Right cardiac atrium (tissue), 5 donors: ENCODE data around the gene NSD2. TPM values are rescaled to one million over a fixed set of nuclear protein-coding genes. Genes with fewer than 3 reads are reported as not detected.

ENCODE experiments used
- ATAC-seq, 2 donors: fragments of 200-7000 bp; cut with Tn5 transposase; one replicate each; pipeline versions ENCODE4 v1.8.0 to v1.9.1; 2020; ENCODE audit warnings: moderate library complexity in 2 of 2, mild to moderate bottlenecking in 1 of 2
- DNase-seq, 3 donors: peaks; one replicate each; pipeline ENCODE4 v3.0.0-alpha.2; 2020
- H3K27ac ChIP-seq: one replicate; pipeline ENCODE4 v1.5.1; 2013; ENCODE audit warnings: mild to moderate bottlenecking, low read length, control low read depth, moderate library complexity
- H3K27me3 ChIP-seq: one replicate; pipeline ENCODE4 v1.6.1; 2013; ENCODE audit not compliant: control insufficient read depth, insufficient read depth
- H3K4me1 ChIP-seq: one replicate; pipeline ENCODE4 v1.6.1; 2013; ENCODE audit warnings: low read length; ENCODE audit not compliant: control insufficient read depth, insufficient read depth
- H3K4me3 ChIP-seq: one replicate; pipeline ENCODE4 v1.5.1; 2013; ENCODE audit warnings: low read length, control low read depth
- H3K9me3 ChIP-seq: one replicate; pipeline ENCODE4 v1.6.1; 2013; ENCODE audit warnings: low read length; ENCODE audit not compliant: control insufficient read depth
- WGBS: extraction: QIAGEN DNeasy Blood & Tissue Kit; methylation state at CpG from one replicate; pipeline ENCODE4 v1.1.7; 2013; 5-methylcytosine and 5-hydroxymethylcytosine counted together
- intact Hi-C, 4 donors: fragments of 100-400 bp; cut with DNase I; formaldehyde crosslinking; loops; one replicate each; pipeline versions ENCODE4 v1.11.0 to v1.14.0; 2022 to 2023
- polyA plus RNA-seq: library from polyadenylated mRNA; stranded (reverse); fragments of 200-250 nt; gene quantifications from one replicate; pipeline ENCODE4 v1.2.3, GENCODE V29; 2013
- total RNA-seq, 4 donors: library from RNA; stranded (reverse); fragmentation: NEBNext Ultra II Directional; extraction: Animal tissue kit (Norgen Biotek cat#: 25700); gene quantifications; one replicate each; pipeline ENCODE4 v1.2.1, GENCODE V29; 2021
- donor health status: healthy with polysubstance abuse.
- donor health status: DM: no; HTN: yes; CAD: no.
- donor health status: DM: no; HTN: no; CAD: no.
- donor health status: DM: no; HTN: yes; CAD: no; lungs with severe emphysema.
- donor health status: DM: yes; HTN: yes; CAD: no.

NSD2 gene
- total and polyA plus RNA-seq, 5 donors, result 10.8 to 52.0 (median 44.6) TPM

GRCh38 chr4:1882850-1883271 is 11.7 kb downstream of the NSD2 start:
- intact Hi-C loops, result no loop called here
- no peaks in the 10 kb centered on the region for H3K27me3 ChIP-seq
- H3K27ac ChIP-seq, result peak overlapping the region; percentile 53
- 70% methylated on average over 1 of the region's 1 CpG for WGBS
- H3K4me1 ChIP-seq, result peaks cover 6% of the 10 kb centered on the region
- ATAC-seq, result peak; percentile 54 to 63
- DNase-seq, result no peak
- H3K9me3 ChIP-seq, result no peaks in the 10 kb centered on the region
- no peak overlapping the region for H3K4me3 ChIP-seq

GRCh38 chr4:1883583-1883982 is 12.4 kb downstream of the NSD2 start:
- DNase-seq (no peak), ATAC-seq (peak in 1 of 2 donors; percentile 44)
- H3K27ac ChIP-seq, result no peak overlapping the region
- no peaks in the 10 kb centered on the region for H3K9me3 ChIP-seq
- H3K4me1 ChIP-seq, result peaks cover 6% of the 10 kb centered on the region
- WGBS, result 82% methylated on average over 8 of the region's 8 CpGs
- intact Hi-C loops, result no loop called here
- no peak overlapping the region for H3K4me3 ChIP-seq
- H3K27me3 ChIP-seq, result no peaks in the 10 kb centered on the region

GRCh38 chr4:1885414-1885813 is 14.2 kb downstream of the NSD2 start:
- no peak for ATAC-seq
- Histone ChIP-seq H3K4me1 (peaks cover 6% of the 10 kb centered on the region), H3K4me3 (no peak overlapping the region), H3K27me3 (no peaks in the 10 kb centered on the region), H3K9me3 (no peaks in the 10 kb centered on the region), H3K27ac (no peak overlapping the region)
- no peak for DNase-seq
- intact Hi-C loops, result no loop called here
- 84% methylated on average over 2 of the region's 2 CpGs for WGBS

- intact Hi-C loops, result no loop called here
- Histone ChIP-seq H3K4me1 (peaks cover 4% of the 10 kb centered on the region), H3K27me3 (no peaks in the 10 kb centered on the region), H3K9me3 (no peaks in the 10 kb centered on the region), H3K27ac (no peak overlapping the region), H3K4me3 (no peak overlapping the region)
- ATAC-seq, result no peak
- 38% methylated on average over 2 of the region's 2 CpGs for whole genome bisulfite sequencing
- DNase-seq, result no peak
Measured at GRCh38 chr4:1887052-1887451, 15.9 kb downstream of the NSD2 start.

- intact Hi-C loops, result loop anchor here in 1 of 4 donors (10.0 kb wide), 1 partner anchor 76 kb away; no protein-coding TSS in a partner anchor
- DNase-seq, result no peak
Measured at GRCh38 chr4:1890979-1891570, 19.9 kb downstream of the NSD2 start.

GRCh38 chr4:1895971-1896657 is 24.9 kb downstream of the NSD2 start:
- Histone ChIP-seq H3K27me3 (no peaks in the 10 kb centered on the region), H3K4me3 (no peak overlapping the region), H3K27ac (no peak overlapping the region), H3K4me1 (no peaks in the 10 kb centered on the region), H3K9me3 (no peaks in the 10 kb centered on the region)
- intact Hi-C loops, result loop anchor here (5.0 to 10.0 kb wide), 4 partner anchors 81 to 149 kb away; no protein-coding TSS in a partner anchor
- DNase-seq (no peak), ATAC-seq (no peak)
- WGBS, result 90% methylated on average over 8 of the region's 8 CpGs

More at GRCh38 chr4:1890979-1891570, 19.9 kb downstream of the NSD2 start:
- no peaks in the 10 kb centered on the region for H3K9me3 ChIP-seq
- no peaks in the 10 kb centered on the region for H3K27me3 ChIP-seq
- WGBS, result 97% methylated on average over 11 of the region's 11 CpGs
- no peak overlapping the region for H3K27ac ChIP-seq
- H3K4me3 ChIP-seq, result no peak overlapping the region
- H3K4me1 ChIP-seq, result no peaks in the 10 kb centered on the region
- no peak for ATAC-seq

- WGBS, result 86% methylated on average over 6 of the region's 6 CpGs
- no peak overlapping the region for H3K4me3 ChIP-seq
- intact Hi-C loops, result loop anchor here (5.0 to 10.0 kb wide), 4 partner anchors 82 to 149 kb away; no protein-coding TSS in a partner anchor
- H3K4me1 ChIP-seq, result no peaks in the 10 kb centered on the region
- no peak for DNase-seq
- H3K27ac ChIP-seq, result no peak overlapping the region
- no peaks in the 10 kb centered on the region for H3K27me3 ChIP-seq
- no peaks in the 10 kb centered on the region for H3K9me3 ChIP-seq
- ATAC-seq, result no peak
Measured at GRCh38 chr4:1896658-1896991, 25.4 kb downstream of the NSD2 start.

GRCh38 chr4:1898007-1898406 is 26.8 kb downstream of the NSD2 start:
- ATAC-seq, result no peak

GRCh38 chr4:1898681-1899080 is 27.5 kb downstream of the NSD2 start:
- intact Hi-C loops, result loop anchor here (5.0 to 10.0 kb wide), 4 partner anchors 84 to 151 kb away; no protein-coding TSS in a partner anchor
- 90% methylated on average over 1 of the region's 1 CpG for WGBS
- no peak for ATAC-seq

More at GRCh38 chr4:1898007-1898406, 26.8 kb downstream of the NSD2 start:
- no peak for DNase-seq
- Histone ChIP-seq H3K9me3 (no peaks in the 10 kb centered on the region), H3K27ac (no peak overlapping the region), H3K4me3 (no peak overlapping the region), H3K4me1 (no peaks in the 10 kb centered on the region), H3K27me3 (no peaks in the 10 kb centered on the region)
- intact Hi-C loops, result loop anchor here (5.0 to 10.0 kb wide), 4 partner anchors 83 to 151 kb away; no protein-coding TSS in a partner anchor
- 98% methylated on average over 6 of the region's 6 CpGs for WGBS

GRCh38 chr4:1899149-1900086 is 28.2 kb downstream of the NSD2 start:
- no peak overlapping the region for H3K27ac ChIP-seq
- no peaks in the 10 kb centered on the region for H3K4me1 ChIP-seq
- no peaks in the 10 kb centered on the region for H3K9me3 ChIP-seq
- ATAC-seq (peak; percentile 85 to 91), DNase-seq (peak; percentile 61 to 78 (median 77))
- no peak overlapping the region for H3K4me3 ChIP-seq
- intact Hi-C loops, result loop anchor here (5.0 to 10.0 kb wide), 4 partner anchors 85 to 152 kb away; no protein-coding TSS in a partner anchor
- WGBS, result 26% methylated on average over 15 of the region's 15 CpGs
- no peaks in the 10 kb centered on the region for H3K27me3 ChIP-seq

More at GRCh38 chr4:1898681-1899080, 27.5 kb downstream of the NSD2 start:
- Histone ChIP-seq H3K4me1 (no peaks in the 10 kb centered on the region), H3K9me3 (no peaks in the 10 kb centered on the region), H3K4me3 (no peak overlapping the region), H3K27me3 (no peaks in the 10 kb centered on the region), H3K27ac (no peak overlapping the region)
- no peak for DNase-seq
